ENCODE data around the gene CLTCL1. TPM values are rescaled to one million over a fixed set of nuclear protein-coding genes. Genes with fewer than 3 reads are reported as not detected.
A peak's percentile ranks its signal among the peaks of the same experiment; 100 is the strongest.

CLTCL1 gene
- total RNA-seq (5.2 and 5.5 TPM in 2 replicates), polyA plus RNA-seq (1.0 and 1.7 TPM in 2 replicates), polyA minus RNA-seq (0.86 and 2.4 TPM in 2 replicates)
- 1.2 TPM for total RNA-seq (2013)

- Mint-ChIP-seq H3K27me3 (peaks cover 18% of the 10 kb centered on the region), H3K27ac (peak within 1 kb of the TSS; percentile 94), H3K4me3 (peak within 1 kb of the TSS; percentile 97), H3K4me1 (peaks cover 24% of the 10 kb centered on the region), H3K9me3 (ENCODE audit: insufficient read depth) (no peaks in the 10 kb centered on the region)
- 3% methylated on average over 39 of the region's 74 CpGs for WGBS (ENCODE audit: insufficient coverage)
- H4K20me1 ChIP-seq (ENCODE audit: control insufficient read depth, insufficient read depth, low read length, poor library complexity, severe bottlenecking): no peaks in the 10 kb centered on the region
- H3K4me2 ChIP-seq (replicated peaks; ENCODE audit: low read depth, low read length, poor library complexity, severe bottlenecking): peak within 1 kb of the TSS; percentile 86
- POLR2A ChIA-PET: interaction anchor here (0.6 to 1.9 kb wide), 5 partner anchors 9 to 188 kb away, joined by 3 to 10 read pairs (median 6); partner anchors contain the start of genes C22orf39, CDC45 and HIRA
- intact Hi-C loops (cut with micrococcal nuclease): loop anchor here (1.0 to 5.0 kb wide), 7 partner anchors 69 to 187 kb away; partner anchors contain the start of genes C22orf39, CDC45, DGCR2 and ESS2
- peak within 1 kb of the TSS; percentile 79 for H3K9ac ChIP-seq (ENCODE audit: low read length)
- H3K9me3 ChIP-seq (ENCODE audit: control extremely low read depth in 1 of 3, control insufficient read depth in 2 of 3, insufficient read depth in 1 of 3, low read length in 2 of 3): no peaks in the 10 kb centered on the region
- CTCF ChIA-PET: interaction anchor here (0.9 to 1.5 kb wide), 3 partner anchors 16 to 186 kb away, joined by 3 read pairs; partner anchors contain the start of gene C22orf39
- TF ChIP-seq EZH2 (IDR thresholded peaks at IDR 0.05; ENCODE audit: borderline replicate concordance, insufficient read depth, low read depth, low read length, poor library complexity, severe bottlenecking): no peak
- H3K36me3 ChIP-seq (replicated peaks in 1 of 2; ENCODE audit: control extremely low read depth in 1 of 2, control insufficient read depth in 1 of 2, extremely low read depth in 1 of 2, insufficient read depth in 2 of 2, low read length in 1 of 2): no peaks in the 10 kb centered on the region
- peaks cover 15 to 17% of the 10 kb centered on the region in 2 donors for H3K4me1 ChIP-seq (ENCODE audit: control insufficient read depth in 2 of 2, insufficient read depth in 2 of 2, low read length in 2 of 2)
- peaks cover 0 to 13% (median 3%) of the 10 kb centered on the region in 4 experiments for H3K27me3 ChIP-seq (replicated peaks in 1 of 4; ENCODE audit: control extremely low read depth in 1 of 4, control insufficient read depth in 3 of 4, insufficient read depth in 4 of 4, low read length in 3 of 4)
- H3K4me3 ChIP-seq (ENCODE audit: control extremely low read depth in 1 of 5, extremely low read depth in 1 of 5, insufficient read depth in 1 of 5, low read depth in 2 of 5, low read length in 4 of 5): peak within 1 kb of the TSS; percentile 64 to 88 (median 84)
- peak within 1 kb of the TSS; percentile 75 to 77 for H3K27ac ChIP-seq (ENCODE audit: low read length in 2 of 2)
- no peaks in the 10 kb centered on the region for H3K79me2 ChIP-seq (ENCODE audit: control insufficient read depth, insufficient read depth, low read length)
- H2AFZ ChIP-seq (ENCODE audit: insufficient read depth, low read depth, low read length, poor library complexity, severe bottlenecking): peak within 1 kb of the TSS; percentile 92
- DNase-seq: peak; percentile 87
- ATAC-seq (ENCODE audit: low read depth): peak; percentile 83
Measured at GRCh38 chr22:19291580-19292457, at the start of gene CLTCL1. TSS of gene CLTCL1 (minus strand) at chr22:19291719. CDS start at chr22:19291641, 78 bp downstream.

- intact Hi-C loops (cut with micrococcal nuclease): no loop called here
- no CpG with 5 or more reads among the region's 2 CpGs for WGBS (ENCODE audit: insufficient coverage)
- Histone ChIP-seq H3K4me2 (replicated peaks; ENCODE audit: low read depth, low read length, poor library complexity, severe bottlenecking) (no peak overlapping the region), H3K36me3 (replicated peaks in 1 of 2; ENCODE audit: control extremely low read depth in 1 of 2, control insufficient read depth in 1 of 2, extremely low read depth in 1 of 2, insufficient read depth in 2 of 2, low read length in 1 of 2) (peaks cover 16 to 73% of the 10 kb centered on the region in 2 experiments), H3K79me2 (ENCODE audit: control insufficient read depth, insufficient read depth, low read length) (peaks cover 30% of the 10 kb centered on the region), H3K27me3 (replicated peaks in 1 of 4; ENCODE audit: control extremely low read depth in 1 of 4, control insufficient read depth in 3 of 4, insufficient read depth in 4 of 4, low read length in 3 of 4) (no peaks in the 10 kb centered on the region), H3K9me3 (ENCODE audit: control extremely low read depth in 1 of 3, control insufficient read depth in 2 of 3, insufficient read depth in 1 of 3, low read length in 2 of 3) (peaks cover 14 to 49% (median 44%) of the 10 kb centered on the region in 3 donors), H2AFZ (ENCODE audit: insufficient read depth, low read depth, low read length, poor library complexity, severe bottlenecking) (no peak overlapping the region), H3K27ac (ENCODE audit: low read length in 2 of 2) (no peak overlapping the region), H3K4me1 (ENCODE audit: control insufficient read depth in 2 of 2, insufficient read depth in 2 of 2, low read length in 2 of 2) (no peaks in the 10 kb centered on the region), H3K4me3 (ENCODE audit: control extremely low read depth in 1 of 5, extremely low read depth in 1 of 5, insufficient read depth in 1 of 5, low read depth in 2 of 5, low read length in 4 of 5) (peak overlapping the region in 1 of 5 experiments; percentile 23), H4K20me1 (ENCODE audit: control insufficient read depth, insufficient read depth, low read length, poor library complexity, severe bottlenecking) (no peaks in the 10 kb centered on the region), H3K9ac (ENCODE audit: low read length) (no peak overlapping the region)
- ATAC-seq (ENCODE audit: low read depth) (no peak), DNase-seq (no peak)
- ChIA-PET CTCF (no interaction called here), POLR2A (no interaction called here)
- no peak for TF ChIP-seq EZH2 (IDR thresholded peaks at IDR 0.05; ENCODE audit: borderline replicate concordance, insufficient read depth, low read depth, low read length, poor library complexity, severe bottlenecking)
- TF ChIP-seq CTCF (IDR thresholded peaks at IDR 0.05): no peak
- Mint-ChIP-seq H3K9me3 (ENCODE audit: insufficient read depth) (peaks cover 29% of the 10 kb centered on the region), H3K27ac (no peak overlapping the region), H3K27me3 (no peaks in the 10 kb centered on the region), H3K4me3 (no peak overlapping the region), H3K4me1 (peaks cover 2% of the 10 kb centered on the region)
Measured at GRCh38 chr22:19337137-19337536, 45.6 kb upstream of the CLTCL1 start.

Measured in B cell (primary cell).